ENCODE data around the gene CCDC142.

DNA sequence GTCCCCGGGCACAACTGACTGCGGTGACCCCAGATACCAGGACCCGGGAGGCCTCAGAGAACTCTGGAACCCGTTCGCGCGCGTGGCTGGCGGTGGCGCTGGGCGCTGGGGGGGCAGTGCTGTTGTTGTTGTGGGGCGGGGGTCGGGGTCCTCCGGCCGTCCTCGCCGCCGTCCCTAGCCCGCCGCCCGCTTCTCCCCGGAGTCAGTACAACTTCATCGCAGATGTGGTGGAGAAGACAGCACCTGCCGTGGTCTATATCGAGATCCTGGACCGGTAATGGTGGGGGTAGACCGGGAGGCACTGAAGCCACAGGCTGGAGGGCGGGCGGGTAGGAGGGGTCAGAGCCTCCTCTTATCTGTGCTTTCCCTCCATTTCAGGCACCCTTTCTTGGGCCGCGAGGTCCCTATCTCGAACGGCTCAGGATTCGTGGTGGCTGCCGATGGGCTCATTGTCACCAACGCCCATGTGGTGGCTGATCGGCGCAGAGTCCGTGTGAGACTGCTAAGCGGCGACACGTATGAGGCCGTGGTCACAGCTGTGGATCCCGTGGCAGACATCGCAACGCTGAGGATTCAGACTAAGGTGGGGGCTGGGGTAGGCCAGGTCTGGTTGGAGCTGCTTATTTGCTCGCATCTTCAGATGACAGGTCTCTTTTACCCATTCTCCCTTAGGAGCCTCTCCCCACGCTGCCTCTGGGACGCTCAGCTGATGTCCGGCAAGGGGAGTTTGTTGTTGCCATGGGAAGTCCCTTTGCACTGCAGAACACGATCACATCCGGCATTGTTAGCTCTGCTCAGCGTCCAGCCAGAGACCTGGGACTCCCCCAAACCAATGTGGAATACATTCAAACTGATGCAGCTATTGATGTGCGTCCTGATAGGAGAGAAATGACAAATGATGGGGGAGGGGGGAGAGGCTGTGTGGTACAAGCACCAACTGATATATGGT lies 47.7 kb upstream of the CCDC142 start:
- TF ChIP-seq POLR2AphosphoS5 (IDR thresholded peaks at IDR 0.05; ENCODE audit: control insufficient read depth, insufficient read depth, low read depth, low read length) (peak; percentile 87; the same call in 1 of the 2 replicates), XRCC5 (IDR thresholded peaks at IDR 0.05; ENCODE audit: low read depth, low read length) (no peak), ZNF354B (CRISPR knock-in tag; IDR thresholded peaks at IDR 0.05) (no peak), ZBTB26 (CRISPR knock-in tag; IDR thresholded peaks at IDR 0.05) (no peak), MAZ (CRISPR knock-in tag; conservative IDR thresholded peaks at IDR 0.05 in 1 of 2, IDR thresholded peaks at IDR 0.05 in 1 of 2) (peak; percentile 20 to 77; a peak in 3 of 4 replicates)

Measured in K562 (cell line).